Measurements from ENCODE around the gene BEST1. TPM values are rescaled to one million over a fixed set of nuclear protein-coding genes. Genes with fewer than 3 reads are reported as not detected.

Gene BEST1
- total RNA-seq, 1 experiment from 2014 or later = 0.22 TPM

DNA sequence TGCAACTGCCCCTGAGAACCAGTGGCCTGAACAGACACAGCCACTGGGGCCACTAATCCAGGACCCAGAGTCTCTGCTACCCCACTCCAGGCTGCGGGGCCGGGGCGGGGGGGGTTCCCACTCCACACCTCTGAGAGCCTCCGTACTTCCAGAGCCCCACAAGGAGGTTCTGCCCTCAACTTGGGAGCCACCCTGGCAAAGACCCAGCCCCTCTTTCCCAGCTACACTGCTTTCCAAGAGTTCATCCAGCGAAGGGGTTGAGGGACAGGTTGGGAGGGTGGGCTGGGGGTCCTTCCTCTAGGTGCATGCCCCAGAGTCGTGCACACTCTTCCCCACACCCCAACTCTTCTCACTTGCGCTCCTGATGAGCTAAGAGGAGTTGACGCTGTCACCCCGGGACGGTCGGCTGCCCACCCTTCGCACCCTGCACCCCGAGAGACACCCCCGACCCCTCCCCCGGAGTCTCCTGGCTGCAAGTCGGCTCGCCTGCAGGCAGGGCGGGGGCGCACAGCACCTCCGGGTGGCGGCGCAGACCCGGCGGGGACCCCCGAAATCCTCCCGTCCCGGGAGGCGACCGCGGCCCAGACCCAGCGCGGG lies 33.3 kb upstream of the BEST1 start:
- intact Hi-C loops (cut with micrococcal nuclease) = no loop called here
- peak overlapping the region; percentile 96 for H3K4me2 ChIP-seq (ENCODE audit: low read length)
- peak overlapping the region; percentile 74 for H3K4me3 ChIP-seq (ENCODE audit: low read length)
- no peaks in the 10 kb centered on the region for H4K20me1 ChIP-seq (ENCODE audit: low read length)
- ATAC-seq = peak; percentile 7
- no peak for TF ChIP-seq EZH2phosphoT487 (IDR thresholded peaks at IDR 0.05; ENCODE audit: borderline replicate concordance, low read length)
- TF ChIP-seq, protein P1, sequence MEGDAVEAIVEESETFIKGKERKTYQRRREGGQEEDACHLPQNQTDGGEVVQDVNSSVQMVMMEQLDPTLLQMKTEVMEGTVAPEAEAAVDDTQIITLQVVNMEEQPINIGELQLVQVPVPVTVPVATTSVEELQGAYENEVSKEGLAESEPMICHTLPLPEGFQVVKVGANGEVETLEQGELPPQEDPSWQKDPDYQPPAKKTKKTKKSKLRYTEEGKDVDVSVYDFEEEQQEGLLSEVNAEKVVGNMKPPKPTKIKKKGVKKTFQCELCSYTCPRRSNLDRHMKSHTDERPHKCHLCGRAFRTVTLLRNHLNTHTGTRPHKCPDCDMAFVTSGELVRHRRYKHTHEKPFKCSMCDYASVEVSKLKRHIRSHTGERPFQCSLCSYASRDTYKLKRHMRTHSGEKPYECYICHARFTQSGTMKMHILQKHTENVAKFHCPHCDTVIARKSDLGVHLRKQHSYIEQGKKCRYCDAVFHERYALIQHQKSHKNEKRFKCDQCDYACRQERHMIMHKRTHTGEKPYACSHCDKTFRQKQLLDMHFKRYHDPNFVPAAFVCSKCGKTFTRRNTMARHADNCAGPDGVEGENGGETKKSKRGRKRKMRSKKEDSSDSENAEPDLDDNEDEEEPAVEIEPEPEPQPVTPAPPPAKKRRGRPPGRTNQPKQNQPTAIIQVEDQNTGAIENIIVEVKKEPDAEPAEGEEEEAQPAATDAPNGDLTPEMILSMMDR (conservative IDR thresholded peaks at IDR 0.05; ENCODE audit: low read depth, low read length) = no peak
- TF ChIP-seq EZH2 (IDR thresholded peaks at IDR 0.05; ENCODE audit: low read length, unreplicated experiment) = no peak
- peak overlapping the region; percentile 32; the same call in 1 of the 2 replicates for H3K9ac ChIP-seq (ENCODE audit: low read length)
- peak overlapping the region; percentile 77 for H2AFZ ChIP-seq (ENCODE audit: low read length)
- no peaks in the 10 kb centered on the region for H3K9me2 ChIP-seq (replicated peaks; ENCODE audit: low read length)
- no peaks in the 10 kb centered on the region for H3K9me3 ChIP-seq (ENCODE audit: low read length)
- CTCF ChIA-PET = no interaction called here
- no peaks in the 10 kb centered on the region for H3K4me1 ChIP-seq (ENCODE audit: insufficient read depth, low read length)
- DNase-seq = no peak
- H3K36me3 ChIP-seq (ENCODE audit: low read depth, low read length) = no peaks in the 10 kb centered on the region
- no peaks in the 10 kb centered on the region for H3F3A ChIP-seq (ENCODE audit: low read length, unreplicated experiment)
- BruUV-seq (replicated peaks) = no TSS peak
- H3K27me3 ChIP-seq (ENCODE audit: low read length) = peaks cover 9% of the 10 kb centered on the region; the same call in 1 of the 2 replicates
- POLR2A ChIA-PET (ENCODE audit: unreplicated experiment) = interaction anchor here (0.6 kb wide), 1 partner anchor 64 kb away, joined by 7 read pairs; no protein-coding TSS in a partner anchor
- H3K27ac ChIP-seq (ENCODE audit: low read length) = no peak overlapping the region
- H3K79me2 ChIP-seq (ENCODE audit: low read length) = no peaks in the 10 kb centered on the region

DNA sequence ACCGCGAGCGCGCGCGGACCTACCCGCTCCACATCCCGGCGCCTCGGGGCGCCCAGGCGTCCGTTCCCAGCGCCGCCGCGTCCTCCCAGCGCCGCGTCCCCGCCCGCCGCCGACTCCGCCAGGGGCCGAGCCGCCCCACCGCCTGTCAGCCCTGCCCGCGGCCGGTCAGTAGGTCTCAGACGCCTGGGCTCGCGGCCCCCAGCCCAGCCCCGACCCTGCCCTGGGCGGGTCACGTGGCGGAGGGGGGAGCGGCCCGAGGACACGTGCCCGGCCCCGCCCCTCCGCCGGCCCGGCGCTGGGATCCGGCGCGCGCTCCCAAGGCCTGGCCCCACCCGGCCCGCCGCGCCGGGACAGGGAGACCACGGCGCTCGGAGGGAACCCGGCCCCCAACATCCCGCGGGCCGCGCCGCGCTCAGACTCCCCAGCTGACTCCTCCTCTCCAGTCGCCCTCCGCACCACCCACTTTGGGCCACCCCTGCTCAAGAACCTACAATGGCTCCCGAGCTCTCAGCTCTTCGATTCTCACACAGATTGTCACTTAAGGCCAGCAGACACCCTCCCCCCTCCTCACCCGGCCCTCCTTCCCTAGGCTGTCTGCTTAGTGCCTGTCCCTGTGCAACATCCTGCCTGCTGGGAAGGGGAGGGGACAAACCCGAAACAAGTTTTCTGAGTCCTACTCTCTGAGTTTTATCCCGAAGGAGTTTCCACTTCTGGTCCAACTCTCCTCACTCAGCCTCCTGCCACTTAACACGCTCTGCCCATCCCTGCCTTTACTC lies 32.6 kb upstream of the BEST1 start, which contains the start of gene RAB3IL1:
TSS of gene RAB3IL1 (minus strand) at position 233 of the 776 bp plus-strand sequence. CDS start at position 34, 199 bp downstream.
- H3K79me2 ChIP-seq (ENCODE audit: low read length) = no peaks in the 10 kb centered on the region
- H3K9me3 ChIP-seq (ENCODE audit: low read length) = no peaks in the 10 kb centered on the region
- peaks cover 9% of the 10 kb centered on the region; the same call in 1 of the 2 replicates for H3K27me3 ChIP-seq (ENCODE audit: low read length)
- H3K4me1 ChIP-seq (ENCODE audit: insufficient read depth, low read length) = no peaks in the 10 kb centered on the region
- peak within 1 kb of the TSS; percentile 96 for H3K4me2 ChIP-seq (ENCODE audit: low read length)
- H4K20me1 ChIP-seq (ENCODE audit: low read length) = no peaks in the 10 kb centered on the region
- no TSS peak for BruUV-seq (replicated peaks)
- H3K36me3 ChIP-seq (ENCODE audit: low read depth, low read length) = no peaks in the 10 kb centered on the region
- peak; percentile 68 for ATAC-seq
- H3F3A ChIP-seq (ENCODE audit: low read length, unreplicated experiment) = no peaks in the 10 kb centered on the region
- TF ChIP-seq EZH2phosphoT487 (IDR thresholded peaks at IDR 0.05; ENCODE audit: borderline replicate concordance, low read length) (no peak), EZH2 (IDR thresholded peaks at IDR 0.05; ENCODE audit: low read length, unreplicated experiment) (no peak)
- TF ChIP-seq, protein P1 (conservative IDR thresholded peaks at IDR 0.05; ENCODE audit: low read depth, low read length) = no peak
- H3K27ac ChIP-seq (ENCODE audit: low read length) = no peak within 1 kb of the TSS
- H3K9me2 ChIP-seq (replicated peaks; ENCODE audit: low read length) = no peaks in the 10 kb centered on the region
- peak within 1 kb of the TSS; percentile 77 for H2AFZ ChIP-seq (ENCODE audit: low read length)
- H3K4me3 ChIP-seq (ENCODE audit: low read length) = peak within 1 kb of the TSS; percentile 74
- H3K9ac ChIP-seq (ENCODE audit: low read length) = peak within 1 kb of the TSS; percentile 32
- ChIA-PET CTCF (no interaction called here), POLR2A (ENCODE audit: unreplicated experiment) (interaction anchor here (0.6 kb wide), 1 partner anchor 64 kb away, joined by 7 read pairs; no protein-coding TSS in a partner anchor)
- intact Hi-C loops (cut with micrococcal nuclease) = no loop called here
- DNase-seq = peak; percentile 50

Data from PC-3 (cell line).